Left lung (tissue), 10 donors: Measurements from ENCODE around the gene TRPM5. TPM values are rescaled to one million over a fixed set of nuclear protein-coding genes. Genes with fewer than 3 reads are reported as not detected.

Experiments
- ATAC-seq: fragments of 200-7000 bp; cut with Tn5 transposase; one replicate; pipeline ENCODE4 v1.9.1; 2020; ENCODE audit warnings: moderate library complexity
- DNase-seq, 4 donors: peaks; one replicate each; pipeline ENCODE4 v3.0.0-alpha.2; 2013 to 2020
- H3K27ac ChIP-seq, 2 donors: fragments of 200-600 bp; sonication (generic) in 1 of 2; one replicate each; pipeline versions ENCODE4 v1.5.0 to v1.8.0; 2020 to 2021
- H3K27me3 ChIP-seq, 2 donors: fragments of 200-600 bp; sonication (generic) in 1 of 2; one replicate each; pipeline versions ENCODE4 v1.5.0 to v1.8.0; 2020 to 2021
- H3K36me3 ChIP-seq, 2 donors: fragments of 200-600 bp; sonication (generic) in 1 of 2; one replicate each; pipeline versions ENCODE4 v1.5.0 to v1.8.0; 2020 to 2021
- H3K4me1 ChIP-seq, 2 donors: fragments of 200-600 bp; one replicate each; pipeline ENCODE4 v1.8.0; 2021
- H3K4me3 ChIP-seq, 2 donors: fragments of 200-600 bp; sonication (generic) in 1 of 2; one replicate each; pipeline versions ENCODE4 v1.5.0 to v1.8.0; 2020 to 2021; ENCODE audit warnings: mild to moderate bottlenecking in 1 of 2
- H3K9me3 ChIP-seq, 2 donors: fragments of 200-600 bp; sonication (generic) in 1 of 2; one replicate each; pipeline versions ENCODE4 v1.5.0 to v1.8.0; 2020 to 2021
- intact Hi-C, 2 donors: fragments of 100-400 bp; cut with DNase I; formaldehyde crosslinking; loops; one replicate each; pipeline versions ENCODE4 v1.11.2 to v1.14.2; 2022
- polyA plus RNA-seq, 6 donors: library from polyadenylated mRNA; unstranded; fragments of 120-200 nt; gene quantifications; one replicate each; pipeline ENCODE4 v1.2.1, GENCODE V29; 2013; ENCODE audit not compliant: insufficient read length in 6 of 6
- total RNA-seq, 2 donors: library from RNA; stranded (reverse); fragmentation: NEBNext Ultra II Directional; extraction: Animal tissue kit (Norgen Biotek cat#: 25700); gene quantifications; one replicate each; pipeline ENCODE4 v1.2.1, GENCODE V29; 2021
- TF ChIP-seq, protein P1 (sequence below), 2 donors: fragments of 200-600 bp; sonication (generic) in 1 of 2; IDR thresholded peaks; one replicate each; pipeline versions ENCODE4 v1.5.0 to v1.8.0; 2021; ENCODE audit warnings: antibody characterized with exemption in 2 of 2
- donor health status: DM: no; HTN: yes; CAD: no.
- donor health status: DM: no; HTN: no; CAD: no.

Gene TRPM5
- total and polyA plus RNA-seq, 8 donors, result 0.14 to 0.40 (median 0.31) TPM; not detected in 2

DNA sequence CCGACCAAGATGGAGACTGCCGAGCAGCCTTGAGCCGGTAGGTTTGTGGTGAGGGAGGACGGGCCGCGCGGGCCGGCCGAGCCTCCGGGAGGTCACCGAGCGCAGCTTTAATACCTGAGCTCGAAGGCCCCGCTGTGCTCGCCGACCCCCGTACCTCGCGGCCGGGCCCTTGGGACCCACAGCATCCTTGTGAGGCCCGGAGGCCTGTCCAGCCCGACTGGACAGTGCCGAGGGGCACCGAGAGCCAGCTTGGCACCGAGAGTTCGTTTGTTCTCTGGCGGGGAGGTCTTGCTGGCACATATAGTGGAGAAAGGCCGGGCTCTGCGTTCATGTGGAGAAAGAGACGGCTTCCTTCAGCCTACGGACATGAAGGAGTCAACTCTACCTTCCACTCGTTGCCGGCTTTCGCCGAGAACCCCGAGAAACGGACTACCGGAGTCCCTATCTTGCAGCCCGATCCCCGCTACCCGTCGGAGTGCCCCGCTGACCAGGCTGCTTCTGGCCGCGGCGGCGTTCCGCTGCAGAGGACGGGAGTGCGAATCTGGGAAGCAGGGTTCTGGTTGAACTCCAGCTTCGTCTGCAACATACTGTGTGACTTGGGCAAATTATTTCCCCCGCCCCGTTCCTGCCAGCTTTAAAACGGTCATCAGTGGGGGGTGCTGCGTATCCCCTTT lies 43.4 kb downstream of the TRPM5 start:
- ATAC-seq (peak; percentile 1), DNase-seq (no peak)
- Histone ChIP-seq H3K27me3 (no peaks in the 10 kb centered on the region), H3K36me3 (peaks cover 0 to 56% of the 10 kb centered on the region in 2 donors), H3K4me3 (peak overlapping the region; percentile 98 to 99), H3K27ac (peak overlapping the region; percentile 80 to 97), H3K9me3 (no peaks in the 10 kb centered on the region), H3K4me1 (peaks cover 16 to 31% of the 10 kb centered on the region in 2 donors)
- intact Hi-C loops, result no loop called here
- TF ChIP-seq, protein P1, sequence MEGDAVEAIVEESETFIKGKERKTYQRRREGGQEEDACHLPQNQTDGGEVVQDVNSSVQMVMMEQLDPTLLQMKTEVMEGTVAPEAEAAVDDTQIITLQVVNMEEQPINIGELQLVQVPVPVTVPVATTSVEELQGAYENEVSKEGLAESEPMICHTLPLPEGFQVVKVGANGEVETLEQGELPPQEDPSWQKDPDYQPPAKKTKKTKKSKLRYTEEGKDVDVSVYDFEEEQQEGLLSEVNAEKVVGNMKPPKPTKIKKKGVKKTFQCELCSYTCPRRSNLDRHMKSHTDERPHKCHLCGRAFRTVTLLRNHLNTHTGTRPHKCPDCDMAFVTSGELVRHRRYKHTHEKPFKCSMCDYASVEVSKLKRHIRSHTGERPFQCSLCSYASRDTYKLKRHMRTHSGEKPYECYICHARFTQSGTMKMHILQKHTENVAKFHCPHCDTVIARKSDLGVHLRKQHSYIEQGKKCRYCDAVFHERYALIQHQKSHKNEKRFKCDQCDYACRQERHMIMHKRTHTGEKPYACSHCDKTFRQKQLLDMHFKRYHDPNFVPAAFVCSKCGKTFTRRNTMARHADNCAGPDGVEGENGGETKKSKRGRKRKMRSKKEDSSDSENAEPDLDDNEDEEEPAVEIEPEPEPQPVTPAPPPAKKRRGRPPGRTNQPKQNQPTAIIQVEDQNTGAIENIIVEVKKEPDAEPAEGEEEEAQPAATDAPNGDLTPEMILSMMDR (IDR thresholded peaks at IDR 0.05), result no peak

DNA sequence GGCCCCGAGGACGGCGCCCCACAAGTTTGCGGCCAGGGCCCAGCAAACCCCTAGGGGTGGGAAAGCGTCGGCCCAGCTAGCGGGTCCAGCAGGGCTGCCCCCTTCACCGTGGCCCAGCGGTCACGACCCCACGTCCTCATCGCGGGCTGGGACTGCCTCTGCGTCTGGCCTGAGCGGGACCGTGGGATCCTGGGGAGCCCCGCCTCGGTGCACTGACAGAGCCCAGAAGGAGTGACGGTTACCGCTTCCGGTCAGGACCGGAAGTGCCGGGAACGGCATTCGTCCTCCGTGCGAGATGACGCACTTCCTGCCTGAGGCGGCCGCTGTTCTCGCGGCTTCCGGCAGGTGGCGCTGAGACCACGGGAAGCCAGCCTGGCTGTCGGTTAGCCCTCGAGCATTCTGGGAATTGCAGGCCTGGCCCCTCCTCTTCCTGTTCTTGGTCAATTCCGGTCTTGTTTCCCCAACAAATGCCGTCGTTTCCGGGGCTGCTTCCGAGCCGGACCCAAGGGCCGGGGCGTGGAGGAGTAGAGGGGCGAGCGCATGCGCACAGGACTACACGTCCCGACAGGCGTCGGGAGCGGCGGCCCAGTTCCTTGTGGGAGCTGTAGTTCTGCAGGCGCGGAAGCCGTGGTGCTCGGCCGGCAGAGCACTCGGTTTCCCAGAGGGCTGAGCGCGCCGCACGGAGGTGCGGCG lies 44.1 kb downstream of the TRPM5 start, which contains the start of gene TSSC4:
TSS of gene TSSC4 (plus strand) at position 682 of the 693 bp plus-strand sequence. CDS start 1,884 bp downstream, outside the sequence.
- peak within 1 kb of the TSS; percentile 98 to 99 for H3K4me3 ChIP-seq
- TF ChIP-seq, protein P1 (IDR thresholded peaks at IDR 0.05), result peak; percentile 93 to 98
- intact Hi-C loops, result no loop called here

DNA sequence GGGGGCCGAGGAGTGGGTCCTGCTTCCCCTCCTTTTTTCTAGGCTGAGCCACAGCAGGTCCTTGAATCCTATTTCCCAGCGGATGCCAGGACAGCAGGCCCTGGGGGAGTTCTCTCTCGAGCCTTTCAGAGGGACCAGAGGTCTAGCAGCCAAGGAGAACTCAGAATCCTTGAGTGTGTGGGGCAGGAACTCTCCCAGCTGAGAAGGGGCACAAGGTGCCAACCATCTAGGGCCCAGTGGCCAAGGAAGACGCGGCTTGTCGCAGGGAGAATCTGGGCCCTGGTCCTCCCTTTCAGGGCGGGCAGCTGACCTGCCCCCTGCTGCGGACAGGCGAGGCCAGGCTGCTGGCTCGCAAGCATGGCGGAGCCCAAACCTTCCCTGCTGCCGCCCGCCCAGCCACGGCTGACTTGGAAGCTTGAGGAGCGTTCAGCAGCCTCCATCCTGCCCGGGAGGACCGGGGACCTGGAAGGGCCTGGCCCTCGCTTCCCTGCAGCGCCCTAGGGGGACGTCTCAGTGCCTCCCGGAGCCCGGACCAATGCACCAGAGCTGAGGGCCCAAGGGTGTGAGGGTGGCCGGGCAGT lies 44.7 kb downstream of the TRPM5 start:
- ATAC-seq, result peak; percentile 15
- intact Hi-C loops, result no loop called here
- TF ChIP-seq, protein P1 (IDR thresholded peaks at IDR 0.05), result no peak

More for the DNA sequence above, 44.1 kb downstream of the TRPM5 start, which contains the start of gene TSSC4:
- ATAC-seq (peak; percentile 91), DNase-seq (peak; percentile 100)
- H3K36me3 ChIP-seq, result peaks cover 0 to 62% of the 10 kb centered on the region in 2 donors
- H3K9me3 ChIP-seq, result no peaks in the 10 kb centered on the region
- H3K27me3 ChIP-seq, result no peaks in the 10 kb centered on the region
- peaks cover 16 to 31% of the 10 kb centered on the region in 2 donors for H3K4me1 ChIP-seq
- peak within 1 kb of the TSS; percentile 93 to 97 for H3K27ac ChIP-seq

DNA sequence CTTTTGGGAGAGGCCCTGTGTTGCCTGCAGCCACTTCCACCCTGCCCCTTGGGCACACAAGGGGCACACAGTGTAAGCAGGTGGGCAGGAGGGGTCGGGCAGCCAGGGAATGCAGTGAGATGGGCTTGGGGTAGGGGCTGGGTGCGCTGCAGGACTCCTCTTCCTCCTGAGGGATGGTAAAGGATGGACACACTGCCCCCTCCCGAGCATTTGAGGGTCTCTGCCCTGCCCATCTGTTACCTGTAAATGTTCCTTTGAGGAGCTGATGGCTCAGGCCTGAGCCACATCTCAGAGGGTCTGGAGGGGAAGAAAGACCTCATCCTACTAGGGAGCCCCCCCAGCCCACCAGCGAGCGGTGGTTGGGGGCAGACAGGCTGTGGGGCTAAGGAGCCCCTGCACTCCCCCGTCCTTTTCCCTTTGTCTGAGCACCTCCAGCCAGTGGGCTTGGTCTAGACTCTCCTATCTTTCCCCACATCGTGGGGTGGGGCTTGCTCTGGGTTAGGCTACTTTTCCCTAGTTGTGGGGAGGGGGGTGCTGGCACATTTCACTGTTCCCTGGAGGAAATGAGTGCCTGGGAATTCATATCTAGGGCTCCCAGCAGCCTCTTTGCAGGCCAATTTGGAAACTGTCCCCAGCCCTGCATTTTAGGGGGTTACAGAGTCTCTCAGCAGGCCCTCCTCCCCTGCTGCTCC lies 45.5 kb downstream of the TRPM5 start:
- H3K9me3 ChIP-seq, result no peaks in the 10 kb centered on the region
- ATAC-seq (no peak), DNase-seq (no peak)
- H3K4me1 ChIP-seq, result peaks cover 16 to 31% of the 10 kb centered on the region in 2 donors
- peak overlapping the region in 1 of 2 donors; percentile 98 for H3K4me3 ChIP-seq
- peaks cover 0 to 66% of the 10 kb centered on the region in 2 donors for H3K36me3 ChIP-seq
- no peaks in the 10 kb centered on the region for H3K27me3 ChIP-seq
- H3K27ac ChIP-seq, result peak overlapping the region; percentile 93 to 97
- intact Hi-C loops, result no loop called here
- TF ChIP-seq, protein P1 (IDR thresholded peaks at IDR 0.05), result no peak

More for the DNA sequence above, 44.7 kb downstream of the TRPM5 start:
- peaks cover 0 to 66% of the 10 kb centered on the region in 2 donors for H3K36me3 ChIP-seq
- peak overlapping the region; percentile 93 to 97 for H3K27ac ChIP-seq
- no peaks in the 10 kb centered on the region for H3K9me3 ChIP-seq
- H3K4me3 ChIP-seq, result peak overlapping the region; percentile 50 to 98
- DNase-seq, result no peak
- H3K27me3 ChIP-seq, result no peaks in the 10 kb centered on the region
- H3K4me1 ChIP-seq, result peaks cover 16 to 31% of the 10 kb centered on the region in 2 donors
